Keratinocyte (primary cell): Measurements from ENCODE around the gene SLC25A13. TPM values are rescaled to one million over a fixed set of nuclear protein-coding genes. Genes with fewer than 3 reads are reported as not detected.
"Not testable (repeated sequence)": the region's sequence is repeated elsewhere in the genome, so short reads cannot be mapped to it uniquely, and the experiment has no call there.

Experiments used
- DNase-seq: peaks from one replicate; pipeline ENCODE4 v3.0.0-alpha.2; 2011; ENCODE audit warnings: low read depth, missing footprints, low spot score
- FAIRE-seq: peaks from 2 replicates; lab custom pipeline; 2011; peaks lifted over from hg19 to GRCh38; lab: Jason Lieb, UNC
- H2AFZ ChIP-seq: 2 replicates; pipeline ENCODE4 v1.6.0; 2012; ENCODE audit warnings: low read length, control low read depth, inconsistent platforms; ENCODE audit not compliant: control insufficient read depth
- H3K27ac ChIP-seq: 2 replicates; pipeline ENCODE4 v1.5.1; 2011; ENCODE audit warnings: low read length; ENCODE audit not compliant: control insufficient read depth, insufficient read depth
- H3K27me3 ChIP-seq: 3 replicates; pipeline ENCODE4 v1.6.0; 2011; ENCODE audit warnings: low read length; ENCODE audit not compliant: control insufficient read depth, insufficient read depth; ENCODE audit errors: extremely low read depth
- H3K36me3 ChIP-seq, 2 experiments: 2 replicates in 1 of 2; 3 replicates in 1 of 2; pipeline ENCODE4 v1.5.1; 2011; ENCODE audit warnings: low read length in 2 of 2, mild to moderate bottlenecking in 1 of 2; ENCODE audit not compliant: control insufficient read depth in 2 of 2, insufficient read depth in 2 of 2; ENCODE audit errors: extremely low read depth in 1 of 2
- H3K4me1 ChIP-seq: 3 replicates; pipeline ENCODE4 v1.5.1; 2011; ENCODE audit warnings: low read length; ENCODE audit not compliant: control insufficient read depth, insufficient read depth; ENCODE audit errors: extremely low read depth
- H3K4me2 ChIP-seq: 3 replicates; pipeline ENCODE4 v1.6.0; 2011; ENCODE audit warnings: low read depth, low read length; ENCODE audit not compliant: control insufficient read depth, insufficient read depth; ENCODE audit errors: extremely low read depth
- H3K4me3 ChIP-seq, 3 experiments: fragments of 200-600 bp in 1 of 3; sonication (generic) in 1 of 3; 2 replicates in 2 of 3; 3 replicates in 1 of 3; pipeline ENCODE4 v1.5.1; 2011 to 2016; ENCODE audit warnings: low read length in 3 of 3, mild to moderate bottlenecking in 3 of 3, control low read depth in 2 of 3, inconsistent platforms in 1 of 3, low read depth in 1 of 3, mixed read lengths in 1 of 3, mixed run types in 1 of 3, moderate library complexity in 1 of 3; ENCODE audit not compliant: control insufficient read depth in 2 of 3, insufficient read depth in 2 of 3; ENCODE audit errors: extremely low read depth in 1 of 3
- H3K79me2 ChIP-seq: 2 replicates; pipeline ENCODE4 v1.6.0; 2012; ENCODE audit warnings: low read length; ENCODE audit not compliant: control insufficient read depth, insufficient read depth
- H3K9ac ChIP-seq: 3 replicates; pipeline ENCODE4 v1.6.0; 2011; ENCODE audit warnings: low read length; ENCODE audit not compliant: control insufficient read depth, insufficient read depth; ENCODE audit errors: extremely low read depth
- H3K9me1 ChIP-seq: 3 replicates; pipeline ENCODE4 v1.6.0; 2011; ENCODE audit warnings: low read length; ENCODE audit not compliant: control insufficient read depth, insufficient read depth; ENCODE audit errors: extremely low read depth
- H3K9me3 ChIP-seq: 2 replicates; pipeline ENCODE4 v1.5.1; 2012; ENCODE audit warnings: low read depth, low read length; ENCODE audit not compliant: control insufficient read depth
- H4K20me1 ChIP-seq: 3 replicates; pipeline ENCODE4 v1.6.0; 2011; ENCODE audit warnings: low read length; ENCODE audit not compliant: control insufficient read depth, insufficient read depth; ENCODE audit errors: extremely low read depth
- EZH2 ChIP-seq: IDR thresholded peaks from one replicate; pipeline ENCODE4 v1.6.1; 2012; ENCODE audit warnings: inconsistent platforms, mild to moderate bottlenecking, low read length, moderate library complexity
- dilution Hi-C: fragments of 300-500 bp; cut with MboI; formaldehyde crosslinking; loops from one replicate; pipeline ENCODE4 v1.7.0; 2020; ENCODE audit warnings: low sequenced_read_pairs; ENCODE audit not compliant: extremely low pct_ligation_motif_present
- polyA plus RNA-seq, 5 experiments: library from polyadenylated mRNA; depleted of rRNA in 3 of 5; stranded (reverse) in 3 of 5; stranded (forward) in 1 of 5; unstranded in 1 of 5; fragments of >200 nt; gene quantifications; 1 replicate in 1 of 5; 2 replicates in 3 of 5; 3 replicates in 1 of 5; pipeline versions ENCODE4 v1.2.1 to v1.2.3, GENCODE V29; 2011 to 2012; ENCODE audit warnings: missing spikeins in 2 of 5, low read depth in 1 of 5, low replicate concordance in 1 of 5
- TF ChIP-seq, protein P1 (sequence below), 3 experiments: IDR thresholded peaks in 1 of 3; conservative IDR thresholded peaks in 1 of 3; optimal IDR thresholded peaks in 1 of 3; 2 replicates in 2 of 3; 3 replicates in 1 of 3; pipeline versions ENCODE3 to v1.5.1; 2011; ENCODE audit warnings: low read length in 3 of 3, mild to moderate bottlenecking in 3 of 3, moderate library complexity in 2 of 3, control low read depth in 1 of 3, inconsistent platforms in 1 of 3; ENCODE audit not compliant: insufficient read depth in 2 of 3; ENCODE audit errors: extremely low read depth in 1 of 3

Gene SLC25A13
- polyA plus RNA-seq, 1 donor (not counting 4 experiments of a cell fraction or from before 2014, with no cell fraction given): 29.4 TPM

GRCh38 chr7:96328016-96328415, 6.1 kb upstream of the SLC25A13 start:
- H3K27me3 ChIP-seq: no peaks in the 10 kb centered on the region
- peak overlapping the region; percentile 51 for H2AFZ ChIP-seq
- TF ChIP-seq, protein P1, sequence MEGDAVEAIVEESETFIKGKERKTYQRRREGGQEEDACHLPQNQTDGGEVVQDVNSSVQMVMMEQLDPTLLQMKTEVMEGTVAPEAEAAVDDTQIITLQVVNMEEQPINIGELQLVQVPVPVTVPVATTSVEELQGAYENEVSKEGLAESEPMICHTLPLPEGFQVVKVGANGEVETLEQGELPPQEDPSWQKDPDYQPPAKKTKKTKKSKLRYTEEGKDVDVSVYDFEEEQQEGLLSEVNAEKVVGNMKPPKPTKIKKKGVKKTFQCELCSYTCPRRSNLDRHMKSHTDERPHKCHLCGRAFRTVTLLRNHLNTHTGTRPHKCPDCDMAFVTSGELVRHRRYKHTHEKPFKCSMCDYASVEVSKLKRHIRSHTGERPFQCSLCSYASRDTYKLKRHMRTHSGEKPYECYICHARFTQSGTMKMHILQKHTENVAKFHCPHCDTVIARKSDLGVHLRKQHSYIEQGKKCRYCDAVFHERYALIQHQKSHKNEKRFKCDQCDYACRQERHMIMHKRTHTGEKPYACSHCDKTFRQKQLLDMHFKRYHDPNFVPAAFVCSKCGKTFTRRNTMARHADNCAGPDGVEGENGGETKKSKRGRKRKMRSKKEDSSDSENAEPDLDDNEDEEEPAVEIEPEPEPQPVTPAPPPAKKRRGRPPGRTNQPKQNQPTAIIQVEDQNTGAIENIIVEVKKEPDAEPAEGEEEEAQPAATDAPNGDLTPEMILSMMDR (optimal IDR thresholded peaks at IDR 0.05 in 1 of 3, IDR thresholded peaks at IDR 0.05 in 1 of 3, conservative IDR thresholded peaks at IDR 0.05 in 1 of 3; ENCODE audit: extremely low read depth in 1 of 3, insufficient read depth in 2 of 3, low read length in 3 of 3): no peak
- no peak for TF ChIP-seq EZH2
- no peaks in the 10 kb centered on the region for H4K20me1 ChIP-seq
- H3K79me2 ChIP-seq: no peaks in the 10 kb centered on the region
- H3K9ac ChIP-seq: no peak overlapping the region
- peak overlapping the region; percentile 28 for H3K27ac ChIP-seq
- DNase-seq (no peak), FAIRE-seq (peak; percentile 92)
- no peak overlapping the region for H3K4me3 ChIP-seq
- dilution Hi-C loops: no loop called here
- no peaks in the 10 kb centered on the region for H3K9me3 ChIP-seq
- H3K36me3 ChIP-seq: no peaks in the 10 kb centered on the region
- no peaks in the 10 kb centered on the region for H3K9me1 ChIP-seq
- H3K4me1 ChIP-seq: peaks cover 28% of the 10 kb centered on the region
- H3K4me2 ChIP-seq: peak overlapping the region; percentile 55

GRCh38 chr7:96327429-96327828, 5.5 kb upstream of the SLC25A13 start:
- H3K9me3 ChIP-seq: no peaks in the 10 kb centered on the region
- H2AFZ ChIP-seq: no peak overlapping the region
- H3K4me1 ChIP-seq: peaks cover 29% of the 10 kb centered on the region
- no peak overlapping the region for H3K9ac ChIP-seq
- no peaks in the 10 kb centered on the region for H3K79me2 ChIP-seq
- H3K9me1 ChIP-seq: no peaks in the 10 kb centered on the region
- H3K4me2 ChIP-seq: peak overlapping the region; percentile 55
- no peak for DNase-seq
- H3K27ac ChIP-seq: no peak overlapping the region
- TF ChIP-seq, protein P1 (optimal IDR thresholded peaks at IDR 0.05 in 1 of 3, IDR thresholded peaks at IDR 0.05 in 1 of 3, conservative IDR thresholded peaks at IDR 0.05 in 1 of 3; ENCODE audit: extremely low read depth in 1 of 3, insufficient read depth in 2 of 3, low read length in 3 of 3): no peak
- TF ChIP-seq EZH2: no peak
- dilution Hi-C loops: no loop called here
- H3K27me3 ChIP-seq: no peaks in the 10 kb centered on the region
- no peaks in the 10 kb centered on the region for H3K36me3 ChIP-seq
- no peaks in the 10 kb centered on the region for H4K20me1 ChIP-seq
- H3K4me3 ChIP-seq: no peak overlapping the region
- FAIRE-seq: no peak

DNA sequence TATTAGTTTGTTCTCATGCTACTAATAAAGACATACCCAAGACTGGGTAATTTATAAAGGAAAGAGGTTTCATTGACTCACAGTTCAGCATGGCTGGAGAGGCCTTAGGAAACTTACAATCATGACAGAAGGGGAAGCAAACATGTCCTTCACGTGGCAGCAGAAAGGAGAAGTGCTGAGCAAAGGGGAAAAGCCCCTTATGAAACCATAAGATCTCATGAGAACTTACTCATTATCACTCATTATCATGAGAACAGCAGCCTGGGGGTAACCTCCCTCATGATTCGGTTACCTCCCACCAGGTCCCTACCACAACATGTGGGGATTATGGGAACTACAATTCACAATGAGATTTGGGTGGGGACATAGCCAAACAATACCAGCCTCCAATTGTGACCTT, 4.9 kb upstream of the SLC25A13 start:
- H3K4me1 ChIP-seq: peaks cover 32% of the 10 kb centered on the region
- H3K9ac ChIP-seq, H3K9me3 ChIP-seq, H3K4me3 ChIP-seq, H3K27me3 ChIP-seq, H3K36me3 ChIP-seq, H3K4me2 ChIP-seq, H3K9me1 ChIP-seq, H2AFZ ChIP-seq, dilution Hi-C loops, H4K20me1 ChIP-seq, DNase-seq, H3K79me2 ChIP-seq, FAIRE-seq, H3K27ac ChIP-seq: not testable (repeated sequence)
